Mesenchymal stem cell (in vitro differentiated cells and primary cell): ENCODE measurements around the gene LDAH.

Source experiments
- DNase-seq: peaks from one replicate; pipeline ENCODE4 v3.0.0-alpha.2; 2013
- H2AFZ ChIP-seq: one replicate; pipeline ENCODE4 v1.6.1; 2013; ENCODE audit warnings: low read depth, mild to moderate bottlenecking, control low read depth, inconsistent platforms, low read length, moderate library complexity
- H2AK5ac ChIP-seq: 2 replicates; pipeline ENCODE4 v1.6.1; 2013; ENCODE audit warnings: low read length, moderate library complexity, mild to moderate bottlenecking, inconsistent platforms; ENCODE audit not compliant: severe bottlenecking
- H2BK120ac ChIP-seq: one replicate; pipeline ENCODE4 v1.6.1; 2013; ENCODE audit warnings: low read depth, mild to moderate bottlenecking, inconsistent platforms, low read length, moderate library complexity
- H2BK12ac ChIP-seq, 2 experiments: one replicate each; pipeline ENCODE4 v1.6.1; 2013; ENCODE audit warnings: inconsistent platforms in 2 of 2, low read length in 2 of 2, mild to moderate bottlenecking in 2 of 2, moderate library complexity in 2 of 2, control low read depth in 1 of 2
- H2BK15ac ChIP-seq: one replicate; pipeline ENCODE4 v1.6.1; 2013; ENCODE audit warnings: mild to moderate bottlenecking, low read depth, inconsistent platforms; ENCODE audit not compliant: poor library complexity, severe bottlenecking
- H2BK5ac ChIP-seq: 2 replicates; pipeline ENCODE4 v1.6.1; 2013; ENCODE audit warnings: low read depth, mild to moderate bottlenecking, low read length, control low read depth, inconsistent platforms; ENCODE audit not compliant: poor library complexity, severe bottlenecking
- H3K14ac ChIP-seq, 2 experiments: one replicate each; pipeline ENCODE4 v1.6.1; 2013; ENCODE audit warnings: inconsistent platforms in 2 of 2, low read length in 2 of 2, control low read depth in 1 of 2, mild to moderate bottlenecking in 1 of 2, moderate library complexity in 1 of 2
- H3K18ac ChIP-seq, 2 experiments: one replicate each; pipeline ENCODE4 v1.6.1; 2013; ENCODE audit warnings: inconsistent platforms in 2 of 2, low read length in 2 of 2, control low read depth in 1 of 2, low read depth in 1 of 2, mild to moderate bottlenecking in 1 of 2
- H3K23ac ChIP-seq, 2 experiments: one replicate each; pipeline ENCODE4 v1.6.1; 2013; ENCODE audit warnings: inconsistent platforms in 2 of 2, low read length in 2 of 2, mild to moderate bottlenecking in 2 of 2, moderate library complexity in 2 of 2, control low read depth in 1 of 2
- H3K27ac ChIP-seq: 2 replicates; pipeline ENCODE4 v1.5.1; 2013; ENCODE audit warnings: mild to moderate bottlenecking, moderate library complexity, low read length, control low read depth, inconsistent platforms; ENCODE audit not compliant: poor library complexity, severe bottlenecking
- H3K27me3 ChIP-seq, 2 experiments: 2 replicates each; pipeline versions ENCODE4 v1.6.1 to v1.7.0; 2013; ENCODE audit warnings: low read length in 2 of 2, mild to moderate bottlenecking in 2 of 2, moderate library complexity in 2 of 2, control low read depth in 1 of 2, inconsistent platforms in 1 of 2; ENCODE audit not compliant: control insufficient read depth in 1 of 2, insufficient read depth in 1 of 2
- H3K36me3 ChIP-seq, 2 experiments: 2 replicates each; pipeline versions ENCODE4 v1.6.1 to v1.7.0; 2013; ENCODE audit warnings: low read length in 2 of 2, control low read depth in 1 of 2, inconsistent platforms in 1 of 2, low read depth in 1 of 2, mild to moderate bottlenecking in 1 of 2; ENCODE audit not compliant: insufficient read depth in 2 of 2, control insufficient read depth in 1 of 2
- H3K4ac ChIP-seq, 2 experiments: one replicate each; pipeline ENCODE4 v1.6.1; 2013; ENCODE audit warnings: inconsistent platforms in 2 of 2, low read length in 2 of 2, mild to moderate bottlenecking in 2 of 2, moderate library complexity in 2 of 2, control low read depth in 1 of 2, low read depth in 1 of 2
- H3K4me1 ChIP-seq: 2 replicates; pipeline ENCODE4 v1.6.1; 2013; ENCODE audit warnings: low read depth, low read length, control low read depth; ENCODE audit not compliant: control insufficient read depth, insufficient read depth
- H3K4me2 ChIP-seq: 2 replicates; pipeline ENCODE4 v1.6.1; 2013; ENCODE audit warnings: low read length, mild to moderate bottlenecking, inconsistent platforms; ENCODE audit not compliant: poor library complexity, severe bottlenecking
- H3K4me3 ChIP-seq, 2 experiments: 2 replicates each; pipeline versions ENCODE4 v1.5.1 to v1.7.0; 2013; ENCODE audit warnings: low read length in 2 of 2, mild to moderate bottlenecking in 2 of 2, control low read depth in 1 of 2, low read depth in 1 of 2; ENCODE audit not compliant: insufficient read depth in 1 of 2
- H3K79me1 ChIP-seq: replicated peaks from 2 replicates; pipeline ENCODE4 v1.6.1; 2013; ENCODE audit warnings: mild to moderate bottlenecking, control low read depth, low read length, inconsistent platforms; ENCODE audit not compliant: poor library complexity, severe bottlenecking
- H3K9ac ChIP-seq: 2 replicates; pipeline ENCODE4 v1.7.0; 2013; ENCODE audit warnings: mild to moderate bottlenecking, low read length, moderate library complexity
- H3K9me3 ChIP-seq: 2 replicates; pipeline ENCODE4 v1.7.0; 2013; ENCODE audit warnings: mild to moderate bottlenecking, low read length; ENCODE audit not compliant: control insufficient read depth
- H4K8ac ChIP-seq: one replicate; pipeline ENCODE4 v1.6.1; 2013; ENCODE audit warnings: inconsistent platforms, mild to moderate bottlenecking, low read length, moderate library complexity
- H4K91ac ChIP-seq: one replicate; pipeline ENCODE4 v1.6.1; 2013; ENCODE audit warnings: mild to moderate bottlenecking, low read length, inconsistent platforms
- WGBS: methylation state at CpG from one replicate; pipeline ENCODE4 v1.1.7; 2013; ENCODE audit warnings: mixed read lengths; 5-methylcytosine and 5-hydroxymethylcytosine counted together

LDAH gene

GRCh38 chr2:20771299-20771698 is 51.6 kb downstream of the LDAH start:
- Histone ChIP-seq H2AK5ac (no peak overlapping the region), H3K14ac (no peak overlapping the region), H2AFZ (no peak overlapping the region), H3K4me3 (no peak overlapping the region), H2BK5ac (no peak overlapping the region), H3K4me2 (no peak overlapping the region), H2BK120ac (no peak overlapping the region), H3K27me3 (no peaks in the 10 kb centered on the region), H3K36me3 (peaks cover 19 to 26% of the 10 kb centered on the region in 2 experiments), H4K91ac (no peak overlapping the region), H2BK15ac (no peak overlapping the region), H3K27ac (no peak overlapping the region), H3K79me1 (peaks cover 22% of the 10 kb centered on the region), H3K9ac (no peak overlapping the region), H3K18ac (no peak overlapping the region), H3K23ac (no peak overlapping the region), H3K9me3 (no peaks in the 10 kb centered on the region), H3K4ac (no peak overlapping the region), H3K4me1 (no peaks in the 10 kb centered on the region), H4K8ac (no peak overlapping the region), H2BK12ac (no peak overlapping the region)
- DNase-seq, result no peak
- 100% methylated on average over 1 of the region's 1 CpG for WGBS

GRCh38 chr2:20766798-20767644 is 55.9 kb downstream of the LDAH start:
- no peak overlapping the region for H2BK120ac ChIP-seq
- peaks cover 7 to 19% of the 10 kb centered on the region in 2 experiments for H3K36me3 ChIP-seq
- no peak overlapping the region for H3K18ac ChIP-seq
- peaks cover 23% of the 10 kb centered on the region for H3K79me1 ChIP-seq
- no peak overlapping the region for H3K27ac ChIP-seq
- DNase-seq, result no peak
- H2BK15ac ChIP-seq, result no peak overlapping the region
- no peak overlapping the region for H2BK5ac ChIP-seq
- no peaks in the 10 kb centered on the region for H3K9me3 ChIP-seq
- no peaks in the 10 kb centered on the region for H3K27me3 ChIP-seq
- no peaks in the 10 kb centered on the region for H3K4me1 ChIP-seq
- no peak overlapping the region for H2AFZ ChIP-seq
- WGBS, result 99% methylated on average over 15 of the region's 15 CpGs
- H3K4me2 ChIP-seq, result no peak overlapping the region
- no peak overlapping the region for H4K8ac ChIP-seq
- H3K9ac ChIP-seq, result no peak overlapping the region
- no peak overlapping the region for H4K91ac ChIP-seq
- no peak overlapping the region for H3K4me3 ChIP-seq
- H3K14ac ChIP-seq, result no peak overlapping the region
- no peak overlapping the region for H3K4ac ChIP-seq
- H3K23ac ChIP-seq, result peak overlapping the region in 1 of 2 experiments; percentile 19
- H2BK12ac ChIP-seq, result no peak overlapping the region
- H2AK5ac ChIP-seq, result no peak overlapping the region

- Histone ChIP-seq H2AK5ac (no peak overlapping the region), H3K4me2 (no peak overlapping the region), H3K9ac (no peak overlapping the region), H3K27me3 (no peaks in the 10 kb centered on the region), H3K27ac (no peak overlapping the region), H3K23ac (no peak overlapping the region), H3K79me1 (peaks cover 23% of the 10 kb centered on the region), H2AFZ (no peak overlapping the region), H3K14ac (no peak overlapping the region), H3K4ac (no peak overlapping the region), H3K36me3 (peaks cover 7 to 19% of the 10 kb centered on the region in 2 experiments), H2BK120ac (no peak overlapping the region), H2BK5ac (no peak overlapping the region), H4K91ac (no peak overlapping the region), H3K4me1 (no peaks in the 10 kb centered on the region), H2BK15ac (no peak overlapping the region), H2BK12ac (no peak overlapping the region), H4K8ac (no peak overlapping the region), H3K9me3 (no peaks in the 10 kb centered on the region), H3K4me3 (no peak overlapping the region), H3K18ac (no peak overlapping the region)
- DNase-seq, result no peak
- 100% methylated on average over 1 of the region's 1 CpG for WGBS
Observed at GRCh38 chr2:20766213-20766612, 56.7 kb downstream of the LDAH start.

GRCh38 chr2:20762945-20763683 is 59.8 kb downstream of the LDAH start:
- no peaks in the 10 kb centered on the region for H3K4me1 ChIP-seq
- no peak overlapping the region for H2AK5ac ChIP-seq
- peaks cover 19% of the 10 kb centered on the region for H3K79me1 ChIP-seq
- H3K4ac ChIP-seq, result no peak overlapping the region
- H3K4me2 ChIP-seq, result no peak overlapping the region
- DNase-seq, result no peak
- H2AFZ ChIP-seq, result no peak overlapping the region
- no peak overlapping the region for H3K9ac ChIP-seq
- H4K91ac ChIP-seq, result no peak overlapping the region
- no peak overlapping the region for H3K27ac ChIP-seq
- no peak overlapping the region for H3K4me3 ChIP-seq
- no peak overlapping the region for H2BK120ac ChIP-seq
- no peak overlapping the region for H2BK15ac ChIP-seq
- H3K23ac ChIP-seq, result no peak overlapping the region
- peaks cover 6% of the 10 kb centered on the region for H3K9me3 ChIP-seq
- H2BK5ac ChIP-seq, result no peak overlapping the region
- no peaks in the 10 kb centered on the region for H3K27me3 ChIP-seq
- 100% methylated on average over 2 of the region's 2 CpGs for WGBS
- no peak overlapping the region for H4K8ac ChIP-seq
- no peak overlapping the region for H3K18ac ChIP-seq
- peaks cover 14 to 19% of the 10 kb centered on the region in 2 experiments for H3K36me3 ChIP-seq
- no peak overlapping the region for H3K14ac ChIP-seq
- no peak overlapping the region for H2BK12ac ChIP-seq
